HUDEP-2 (cell line): ENCODE results near the gene ATXN7L1.

Source experiments
- DNase-seq, 76 experiments: peaks; one replicate each; lab custom pipeline; 2025; ENCODE audit not compliant: unreplicated experiment in 76 of 76; lab: John Stamatoyannopoulos, UW

ATXN7L1 gene

DNA sequence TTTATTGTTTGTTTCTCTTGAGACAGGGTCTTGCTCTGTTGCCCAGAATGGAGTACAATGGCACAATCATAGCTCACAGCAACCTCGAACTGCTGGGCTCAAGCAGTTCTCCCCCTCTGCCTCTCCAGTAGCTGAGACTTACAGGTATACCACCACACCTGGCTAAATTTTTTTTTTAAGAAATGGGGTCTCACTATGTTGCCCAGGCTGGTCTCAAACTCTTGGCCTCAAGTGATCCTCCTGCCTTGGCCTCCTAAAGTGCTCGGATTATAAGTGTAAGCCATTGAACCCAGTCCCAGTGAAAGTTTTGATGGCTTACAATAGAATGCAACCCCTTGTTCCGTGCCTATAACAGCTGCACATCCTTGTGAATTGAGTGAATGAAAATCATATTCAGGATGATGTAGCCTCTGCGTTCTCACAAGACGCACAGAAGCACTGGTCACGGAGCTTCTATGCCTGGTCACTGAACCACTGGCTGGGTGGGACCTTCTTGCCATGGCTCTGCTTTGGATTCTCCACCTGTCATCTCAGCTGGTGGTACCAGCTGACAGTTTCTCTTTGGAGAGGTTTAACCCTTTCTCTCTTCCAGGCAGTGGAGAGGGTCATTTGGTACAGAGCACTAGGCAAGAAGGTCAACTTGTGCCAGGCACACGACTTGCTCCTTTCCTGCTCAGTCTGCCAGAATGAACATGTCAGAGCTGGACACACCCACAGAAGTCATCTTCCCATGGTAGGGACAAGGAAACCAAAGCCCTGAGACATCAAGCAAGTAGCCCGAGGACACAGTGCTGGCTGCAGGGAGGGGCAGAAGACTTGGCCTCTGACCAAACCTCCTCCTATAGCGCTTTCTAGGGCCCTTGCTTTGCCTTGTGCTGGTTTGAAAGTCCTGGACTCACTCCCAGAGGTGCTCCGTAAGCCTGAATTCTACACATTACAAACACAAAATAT lies 89.6 kb downstream of the ATXN7L1 start:
- peak in 35 of 76 experiments; percentile 4 to 59 (median 24) for DNase-seq

DNA sequence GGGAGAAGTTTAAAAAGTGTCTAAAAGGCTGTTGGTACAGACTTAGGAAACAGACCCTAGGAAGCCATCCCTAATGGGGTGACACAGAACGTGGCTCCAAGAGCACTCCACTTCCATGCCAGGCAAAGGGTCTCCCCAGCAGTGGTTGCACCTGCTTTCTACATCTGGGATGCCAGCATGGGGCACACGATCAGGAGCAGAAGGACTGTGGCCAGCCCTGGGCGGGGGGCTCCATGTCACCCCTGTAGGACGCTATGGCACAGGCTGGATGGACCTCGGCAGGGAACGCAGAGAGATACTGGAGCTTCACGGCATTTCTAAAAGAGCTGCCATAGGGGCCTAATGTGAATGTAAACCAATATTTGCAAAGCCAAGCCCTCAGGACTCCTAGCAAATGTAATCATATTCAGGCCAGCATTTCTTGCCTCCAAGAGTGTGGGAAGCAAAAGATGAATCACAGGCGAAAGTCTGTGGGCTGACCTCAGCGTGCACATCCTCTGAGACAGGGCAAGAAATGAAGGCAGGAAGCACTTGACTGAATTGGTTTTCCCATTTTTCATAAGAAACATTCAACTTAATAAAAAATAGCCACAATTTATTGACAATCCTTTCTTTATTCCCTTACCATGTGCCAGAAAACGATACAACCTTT lies 93.9 kb downstream of the ATXN7L1 start:
- no peak for DNase-seq

DNA sequence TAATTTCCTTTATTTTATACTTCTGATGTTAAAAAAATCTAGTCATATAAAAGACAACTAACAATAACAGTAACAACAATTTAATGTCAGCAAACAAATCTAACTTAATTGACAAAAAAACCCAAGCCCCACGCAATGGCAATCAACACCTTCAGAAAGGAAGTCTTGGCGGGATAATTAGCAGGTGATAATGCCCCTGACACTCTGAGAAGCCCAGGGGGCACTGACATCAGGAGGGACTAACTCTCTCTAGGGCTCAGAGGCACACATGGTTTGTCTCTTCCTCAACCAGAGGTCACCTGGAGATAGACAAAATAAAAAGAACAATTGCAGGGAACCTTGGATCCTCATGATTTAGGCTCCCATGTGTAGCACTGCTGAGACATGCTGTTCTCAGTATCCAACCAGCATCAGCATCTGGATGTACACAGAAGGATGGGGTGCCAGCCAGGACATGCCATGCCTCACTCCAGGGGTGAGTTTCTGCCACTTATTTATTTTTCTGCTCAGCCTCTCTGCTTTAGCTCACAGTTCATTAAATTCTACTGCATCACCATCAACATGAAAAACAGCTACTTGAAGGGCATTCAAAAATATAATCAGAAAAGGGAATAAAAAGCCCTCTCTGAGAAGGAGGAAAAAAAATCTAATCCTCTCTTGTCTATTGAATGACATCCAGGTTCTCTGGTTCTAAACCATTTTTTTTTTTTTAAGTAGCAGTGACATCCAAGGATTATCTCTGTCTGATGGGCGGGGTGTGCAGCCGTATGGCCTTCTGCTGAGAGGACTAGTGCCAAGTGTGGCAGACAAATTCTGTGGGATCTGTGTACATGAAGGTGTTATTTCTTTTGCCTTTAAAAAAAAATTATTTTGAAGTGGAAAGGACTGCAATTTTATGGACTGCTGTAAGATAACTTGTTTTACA lies 96.3 kb downstream of the ATXN7L1 start:
- DNase-seq, result peak in 4 of 76 experiments; percentile 1 to 18 (median 6)

DNA sequence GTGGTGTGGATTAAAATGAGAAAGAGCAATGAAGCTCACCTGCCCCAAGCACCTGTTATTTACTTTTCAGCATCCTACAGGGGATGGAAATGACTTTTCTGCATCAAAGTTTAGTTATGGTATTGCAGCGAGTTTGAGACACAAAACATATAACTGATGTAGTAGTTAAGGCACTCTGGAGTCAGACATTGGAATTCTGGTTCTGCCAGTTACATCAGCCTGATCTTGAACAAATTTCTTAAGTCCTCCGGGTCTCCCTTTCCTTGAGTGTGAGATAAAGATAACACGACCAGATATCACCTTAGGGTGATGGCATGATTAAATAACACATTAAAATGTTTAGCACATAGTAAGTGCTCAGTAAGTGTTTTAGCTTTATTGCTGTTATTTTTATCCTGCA lies 97.4 kb downstream of the ATXN7L1 start:
- no peak for DNase-seq

DNA sequence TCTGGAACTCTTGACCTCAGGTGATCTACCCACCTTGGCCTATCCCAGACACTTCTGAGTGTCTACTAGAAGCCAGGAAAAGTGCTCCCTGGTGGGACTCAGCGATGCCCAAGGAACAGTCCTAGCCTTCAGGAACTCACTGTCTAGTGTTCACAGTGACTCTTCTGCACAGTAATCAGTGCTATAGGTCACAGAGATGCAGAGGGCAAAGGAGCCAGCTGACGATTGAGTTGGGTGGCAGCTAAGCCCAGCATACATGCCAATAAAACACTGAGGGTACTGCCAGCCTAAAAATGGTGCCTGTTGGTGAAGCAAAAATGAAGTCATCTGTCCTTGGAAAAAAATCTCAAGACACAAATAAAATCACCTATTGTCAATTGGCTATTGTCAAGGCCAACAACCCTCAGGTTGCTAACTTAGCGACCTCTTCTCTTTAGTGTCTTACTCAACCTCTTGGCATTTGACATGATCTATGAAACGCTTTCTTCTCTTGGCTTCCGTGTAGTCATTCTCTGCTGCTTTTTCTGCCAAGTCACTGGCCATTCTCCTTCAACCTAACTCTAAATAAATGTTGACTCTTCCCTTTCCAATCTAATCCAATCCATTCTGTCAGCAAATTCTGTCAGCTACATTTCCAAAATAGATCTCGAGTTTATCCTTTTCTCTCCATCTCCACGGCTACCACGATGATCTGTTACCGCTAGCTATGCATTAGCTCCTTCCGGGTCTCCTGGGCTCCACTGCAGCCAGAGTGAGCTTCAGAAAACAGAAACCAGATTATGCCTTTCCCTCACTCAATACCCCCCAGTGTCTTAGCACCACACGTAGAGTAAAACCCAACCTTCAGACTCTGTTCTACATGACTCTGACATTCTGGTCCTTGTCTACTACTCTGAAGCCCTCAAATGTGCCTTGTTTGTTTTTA lies 99.2 kb downstream of the ATXN7L1 start:
- no peak for DNase-seq

DNA sequence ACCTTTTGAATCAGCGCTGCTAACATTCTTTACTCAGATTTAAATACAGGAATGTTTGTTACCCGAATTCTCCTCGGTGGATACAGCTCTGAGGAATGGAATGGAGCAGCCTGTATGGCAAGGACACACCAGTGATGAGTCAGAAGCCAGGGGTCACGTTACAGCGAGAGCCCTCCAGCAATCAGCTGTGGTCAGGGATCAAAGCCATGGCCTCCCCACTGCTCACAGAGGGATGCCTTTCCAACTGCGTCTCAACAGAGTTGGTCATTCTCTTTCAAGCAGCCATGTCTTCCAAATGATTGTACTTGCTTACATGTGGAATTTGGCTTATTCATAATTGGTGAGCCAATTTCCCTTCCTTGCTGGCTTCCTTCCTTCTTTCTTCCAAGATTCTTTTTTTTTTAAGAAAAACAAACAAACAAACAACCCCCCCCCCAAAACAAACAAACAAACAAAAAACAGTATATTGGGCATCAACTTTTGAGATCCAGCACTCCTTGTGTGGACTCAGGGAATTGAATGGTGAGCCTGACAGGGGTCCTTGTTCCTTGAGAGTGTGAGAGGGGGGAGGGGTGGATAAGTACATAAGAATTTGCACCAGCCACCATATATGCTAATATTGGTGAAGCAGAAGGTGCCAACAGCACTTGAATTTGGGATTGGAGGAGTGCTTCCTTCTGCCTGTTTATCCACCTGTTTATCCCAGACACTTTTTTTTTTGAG lies 100.2 kb downstream of the ATXN7L1 start:
- DNase-seq, result no peak

DNA sequence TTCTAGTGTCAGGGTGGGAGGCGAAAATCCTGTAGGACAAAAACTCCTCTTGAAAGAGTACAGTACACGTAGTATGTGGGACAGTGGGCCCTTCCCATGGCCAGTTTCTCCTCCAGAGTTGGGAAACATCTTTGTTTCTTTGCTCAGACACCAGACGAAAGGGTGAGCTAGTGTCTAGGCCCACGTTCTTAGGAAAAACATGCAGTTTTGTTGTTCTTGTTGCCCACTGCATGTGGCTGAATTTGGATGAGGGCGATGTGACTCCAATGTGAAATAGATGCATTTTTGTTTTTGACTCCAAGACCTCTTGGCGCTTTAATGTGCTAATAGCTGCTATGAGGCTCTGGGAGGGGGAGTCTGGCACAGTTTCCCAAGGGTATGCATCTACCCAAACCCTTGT lies 100.8 kb downstream of the ATXN7L1 start:
- no peak for DNase-seq

DNA sequence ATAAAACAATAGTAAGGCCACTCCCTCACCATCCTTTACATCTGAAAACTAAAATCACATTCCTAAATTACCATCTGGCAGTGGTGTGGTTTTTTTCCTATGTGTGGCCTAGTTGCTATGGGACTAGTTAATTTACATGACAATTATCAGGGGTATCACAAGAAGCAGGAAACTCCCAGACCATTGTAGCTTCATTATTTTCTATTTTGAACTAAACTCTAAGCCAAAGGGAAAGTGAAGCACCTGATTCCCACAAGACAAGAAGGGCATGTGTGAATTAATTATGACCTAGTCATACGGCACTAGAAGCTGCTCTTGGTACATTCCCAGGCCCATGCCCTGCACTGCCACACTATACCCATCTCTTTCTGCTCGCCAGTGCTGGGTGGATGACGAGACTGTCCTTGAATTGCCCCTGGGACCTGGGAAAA lies 103.4 kb downstream of the ATXN7L1 start:
- DNase-seq, result no peak

DNA sequence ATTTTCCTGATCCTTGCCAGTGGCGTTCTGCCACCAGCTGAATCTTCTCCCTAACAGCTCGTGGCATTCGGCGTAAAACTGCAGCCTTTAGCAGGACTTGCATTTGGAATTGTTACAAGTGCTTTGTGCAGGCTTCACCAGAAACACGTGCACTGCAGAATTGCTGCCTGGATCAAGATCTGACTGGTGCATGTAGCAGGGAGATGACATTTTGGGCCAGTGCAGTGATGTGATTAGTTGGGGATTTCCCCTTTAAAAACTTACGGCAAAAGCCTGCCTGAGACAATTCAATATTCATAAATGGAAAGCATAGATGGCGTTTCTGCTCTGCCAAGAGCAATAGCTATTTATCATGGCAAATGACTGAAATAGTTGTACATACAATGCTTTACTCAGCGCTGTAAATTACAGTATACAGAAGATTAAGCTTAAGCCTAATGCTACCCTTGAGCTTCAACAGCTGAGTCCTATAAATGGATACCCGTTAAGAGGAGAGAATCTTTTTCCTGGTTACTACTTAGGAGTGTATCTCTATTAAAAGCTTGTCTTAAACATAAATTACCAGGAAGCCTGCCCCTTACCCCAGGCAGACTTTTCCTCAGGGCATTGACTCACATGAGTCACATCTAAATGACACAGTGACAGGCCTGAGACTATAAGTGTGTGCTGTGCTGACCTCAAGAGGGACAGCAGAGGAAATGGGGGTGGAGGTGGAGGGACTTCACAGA lies 106.3 kb downstream of the ATXN7L1 start:
- DNase-seq, result no peak

DNA sequence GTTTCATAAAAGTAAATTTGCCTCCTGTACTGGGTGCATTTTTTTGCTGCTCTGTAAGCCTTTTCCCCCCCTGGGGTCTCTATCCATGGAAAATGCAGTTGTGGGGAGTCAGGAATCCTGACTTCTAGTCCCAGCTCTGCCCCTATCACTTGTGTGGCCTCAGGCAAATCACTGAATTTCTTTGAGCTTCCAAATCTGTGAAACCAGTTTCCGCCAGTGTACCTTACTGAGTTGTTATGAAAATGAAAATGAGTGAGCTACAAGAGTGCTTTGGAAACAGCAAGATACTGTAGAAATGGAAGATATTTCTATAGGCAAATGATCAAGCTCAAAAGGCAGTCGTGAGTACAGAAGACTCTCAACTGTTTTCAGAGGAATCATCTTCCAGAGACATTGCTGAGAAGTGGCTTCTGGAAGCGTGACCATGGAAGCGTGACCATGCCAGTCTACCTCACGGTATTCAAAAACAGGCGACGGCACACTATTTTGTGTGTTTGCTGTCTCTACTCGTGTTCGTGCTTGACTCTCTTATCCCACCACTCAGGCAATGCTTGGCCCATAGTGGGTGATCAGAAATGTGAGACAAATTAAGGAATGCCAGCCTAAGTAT lies 107.4 kb downstream of the ATXN7L1 start:
- DNase-seq, result no peak

DNA sequence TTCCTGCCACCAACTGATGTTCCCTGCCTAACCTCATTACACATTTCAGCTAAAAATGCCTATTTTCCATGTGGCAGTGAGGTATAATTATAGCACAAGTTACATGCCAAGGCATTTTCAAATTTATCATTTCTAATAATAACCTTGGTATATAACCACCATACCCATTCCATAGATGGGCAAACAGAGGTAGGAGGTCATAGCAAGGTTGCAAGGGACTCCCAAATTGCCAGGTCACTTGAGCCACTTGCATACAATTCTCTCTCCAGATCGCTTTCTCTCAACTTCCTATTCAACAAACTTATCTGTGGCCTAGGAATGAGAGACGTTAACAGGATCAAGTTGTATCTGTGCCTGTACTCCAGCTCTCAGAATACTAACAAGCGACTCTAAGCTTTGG lies 108.3 kb downstream of the ATXN7L1 start:
- no peak for DNase-seq

DNA sequence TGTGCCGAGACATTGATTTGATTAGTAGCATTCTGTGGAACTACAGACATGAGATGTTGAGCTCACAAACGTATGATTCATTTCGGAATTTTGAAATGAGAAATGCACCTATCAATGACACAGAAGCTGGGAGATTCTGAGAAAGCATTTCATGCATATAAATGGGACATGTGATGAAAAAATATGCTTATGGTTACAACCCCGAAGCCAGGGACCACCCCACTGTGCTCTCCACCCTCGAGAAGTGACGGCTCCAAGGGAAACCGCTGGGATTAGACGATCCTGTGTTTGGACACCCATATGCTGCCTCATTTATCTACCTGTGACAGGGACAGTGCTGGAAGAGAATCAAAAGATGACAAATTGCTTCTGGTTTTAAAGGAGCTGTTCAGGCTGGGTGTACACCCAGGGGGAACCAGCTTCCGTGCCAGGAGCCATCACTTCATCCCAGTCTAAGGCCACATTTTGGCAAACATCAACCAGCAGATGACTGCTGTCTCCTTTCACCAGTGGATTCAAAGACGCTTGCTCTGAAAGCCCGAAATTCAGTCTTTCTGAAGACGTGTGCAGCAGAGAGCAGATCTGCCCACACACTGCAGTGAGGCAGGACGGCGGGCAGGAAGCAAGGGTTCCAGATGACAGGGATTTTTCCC lies 109.9 kb downstream of the ATXN7L1 start:
- DNase-seq, result no peak

DNA sequence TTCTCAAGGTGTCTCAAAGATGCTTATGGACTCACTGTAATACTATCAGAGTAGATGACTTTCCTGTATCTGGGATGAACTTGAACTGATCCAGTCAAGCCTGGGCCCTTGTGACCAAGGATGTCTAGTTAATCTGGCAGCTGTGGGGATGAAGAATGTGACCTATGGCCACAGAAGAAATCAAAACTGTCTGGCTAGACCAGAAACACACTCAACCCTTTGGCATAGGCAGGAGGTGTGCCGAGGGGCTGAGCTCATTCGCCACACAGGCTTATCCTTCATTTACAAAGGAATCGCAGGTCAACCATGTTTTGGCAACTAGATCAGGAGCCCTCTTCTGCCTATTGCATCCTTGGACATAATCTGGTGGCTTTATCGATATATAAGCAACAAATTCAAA lies 110.6 kb downstream of the ATXN7L1 start:
- no peak for DNase-seq

DNA sequence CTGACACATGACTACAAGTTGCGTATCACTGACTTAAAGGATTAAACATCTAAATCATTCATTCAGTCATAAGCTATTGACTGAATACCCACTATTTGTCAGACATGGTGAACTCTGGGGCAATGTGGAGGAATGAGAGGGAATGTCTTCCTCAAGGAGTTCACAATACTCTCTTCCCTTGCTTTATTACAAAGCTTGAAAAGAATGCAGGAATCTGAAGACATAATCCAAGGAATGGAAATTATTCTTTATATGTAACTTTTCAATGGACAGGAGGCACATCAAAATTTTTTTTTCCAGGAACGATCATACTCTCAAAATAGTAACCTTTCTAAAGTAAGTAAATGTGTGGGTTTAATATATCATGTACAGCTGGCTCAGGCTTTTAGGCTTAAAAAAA lies 111.9 kb downstream of the ATXN7L1 start:
- no peak for DNase-seq

DNA sequence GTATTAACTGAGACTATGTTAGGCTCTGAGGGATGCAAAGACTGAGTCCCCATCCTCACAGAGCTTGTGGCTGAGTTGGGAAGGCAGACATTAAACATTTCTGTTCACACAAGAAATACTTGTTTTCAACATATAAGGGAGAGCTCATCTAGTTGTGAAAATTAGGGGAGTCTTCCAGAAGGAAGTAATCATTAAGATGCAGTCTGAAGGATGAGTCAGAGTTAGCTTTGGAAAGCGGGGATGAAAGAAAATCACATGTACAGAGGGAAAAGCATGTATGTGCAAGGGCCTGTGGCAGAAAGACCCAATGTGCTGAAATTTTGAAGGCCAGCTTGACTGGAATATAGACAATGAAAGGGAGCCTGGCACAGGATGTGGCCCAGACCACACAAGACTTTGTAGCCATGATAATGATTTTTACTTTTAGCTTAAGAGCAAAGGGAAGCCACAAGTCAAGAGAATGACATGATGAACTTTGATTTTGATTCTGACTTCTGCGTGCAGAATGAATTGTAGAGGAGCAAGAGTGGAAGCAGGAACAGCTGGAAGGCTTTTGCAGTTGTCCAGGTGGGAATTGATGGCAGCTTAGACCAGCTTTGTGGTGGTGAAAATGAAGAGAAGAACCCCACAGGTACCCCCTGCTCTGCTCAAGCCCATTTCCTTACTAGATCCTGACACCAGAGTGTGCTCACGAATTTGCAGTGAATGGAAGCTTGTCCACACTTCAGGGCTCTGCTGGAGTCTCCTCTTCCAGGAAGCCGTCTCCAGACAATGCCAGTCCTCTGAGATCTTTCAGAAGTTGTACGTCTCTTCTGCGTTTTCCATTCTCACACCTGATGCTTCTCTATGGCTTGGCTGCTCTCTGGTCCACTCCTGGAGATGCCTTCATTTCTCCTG lies 115.6 kb downstream of the ATXN7L1 start:
- DNase-seq, result no peak

DNA sequence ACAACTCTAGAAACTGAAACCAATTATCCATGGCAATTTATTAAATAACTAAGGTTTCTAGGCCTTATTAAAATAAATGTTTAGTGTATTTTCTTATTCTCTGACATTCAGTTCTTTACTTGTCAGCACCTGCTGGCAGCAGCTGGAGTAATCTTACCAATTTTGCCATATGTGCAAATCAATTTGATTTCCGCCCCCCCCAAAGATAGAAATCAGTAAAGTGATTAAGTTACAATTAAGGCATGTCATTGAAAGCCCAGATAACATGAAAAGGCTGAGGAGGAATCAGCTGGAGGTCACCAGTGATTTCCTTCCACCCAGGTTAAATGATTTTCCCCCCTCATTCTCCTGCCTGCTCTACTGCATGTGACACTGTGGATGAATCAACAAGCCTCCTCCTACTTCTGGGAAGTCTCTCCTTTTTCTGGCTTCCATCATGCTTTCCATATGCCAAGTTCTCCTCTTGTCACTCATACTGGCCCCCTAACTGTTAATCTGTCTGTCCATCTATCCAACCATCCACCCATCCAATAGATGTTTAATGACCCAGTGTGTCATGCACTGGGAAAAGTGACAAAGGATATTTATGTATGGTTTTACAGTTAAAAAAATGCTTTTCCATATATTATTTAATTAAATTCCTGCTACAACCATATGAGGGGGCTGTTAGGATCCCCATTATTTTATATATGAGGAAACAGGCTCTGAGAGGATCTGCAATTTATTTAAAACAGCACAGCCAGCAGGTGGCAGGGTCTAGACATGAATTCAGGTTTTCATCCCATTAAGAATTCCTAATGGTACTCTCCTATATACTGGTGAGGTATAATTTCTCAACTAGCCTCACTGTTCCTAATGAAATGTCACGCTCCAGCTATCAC lies 116.5 kb downstream of the ATXN7L1 start:
- peak in 3 of 76 experiments; percentile 6 to 10 (median 8) for DNase-seq
